HG03432 (cell line): ENCODE measurements around the gene SDCBP2.

ENCODE experiments used
- ATAC-seq: cut with Tn5 transposase; IDR thresholded peaks from one replicate; pipeline ENCODE4 v1.9.1; 2021; ENCODE audit warnings: mild to moderate bottlenecking, moderate library complexity; ENCODE audit not compliant: unreplicated experiment

Gene SDCBP2

GRCh38 chr20:1315804-1316203 lies 13.1 kb downstream of the SDCBP2 start:
- ATAC-seq = no peak

GRCh38 chr20:1313236-1313964 lies 15.5 kb downstream of the SDCBP2 start:
- no peak for ATAC-seq

- no peak for ATAC-seq
Measured at GRCh38 chr20:1312904-1313235, 16.1 kb downstream of the SDCBP2 start.

GRCh38 chr20:1312308-1312707 lies 16.6 kb downstream of the SDCBP2 start:
- ATAC-seq = no peak

GRCh38 chr20:1310506-1311190 lies 18.3 kb downstream of the SDCBP2 start:
- ATAC-seq = no peak

GRCh38 chr20:1310071-1310470 lies 18.9 kb downstream of the SDCBP2 start:
- ATAC-seq = no peak

GRCh38 chr20:1309439-1309847 lies 19.5 kb downstream of the SDCBP2 start:
- no peak for ATAC-seq

GRCh38 chr20:1308702-1309095 lies 20.2 kb downstream of the SDCBP2 start:
- ATAC-seq = no peak

- no peak for ATAC-seq
Measured at GRCh38 chr20:1308067-1308701, 20.8 kb downstream of the SDCBP2 start.

GRCh38 chr20:1307571-1307971 lies 21.4 kb downstream of the SDCBP2 start:
- ATAC-seq = no peak

GRCh38 chr20:1307171-1307570 lies 21.8 kb downstream of the SDCBP2 start:
- no peak for ATAC-seq

GRCh38 chr20:1306316-1307135 lies 22.4 kb downstream of the SDCBP2 start:
- no peak for ATAC-seq

GRCh38 chr20:1305712-1306111 lies 23.2 kb downstream of the SDCBP2 start:
- no peak for ATAC-seq

- ATAC-seq = no peak
Measured at GRCh38 chr20:1304710-1305515, 24.0 kb downstream of the SDCBP2 start.

GRCh38 chr20:1302685-1303541 lies 26.0 kb downstream of the SDCBP2 start:
- no peak for ATAC-seq

GRCh38 chr20:1301031-1301529 lies 27.9 kb downstream of the SDCBP2 start:
- ATAC-seq = no peak

- ATAC-seq = no peak
Measured at GRCh38 chr20:1300083-1300840, 28.7 kb downstream of the SDCBP2 start.

GRCh38 chr20:1299522-1299921 lies 29.4 kb downstream of the SDCBP2 start:
- no peak for ATAC-seq
